ENCODE results near the gene GPR179. TPM values are rescaled to one million over a fixed set of nuclear protein-coding genes. Genes with fewer than 3 reads are reported as not detected.

The GPR179 gene
- total and polyA plus RNA-seq, 2 donors (not counting 3 experiments of a cell fraction or from before 2014, with no cell fraction given): not detected

- Histone ChIP-seq H4K20me1 (replicated peaks; ENCODE audit: control insufficient read depth, extremely low read depth, insufficient read depth, low read length) (no peaks in the 10 kb centered on the region), H3K4me3 (replicated peaks in 1 of 3; ENCODE audit: insufficient read depth in 1 of 3, low read depth in 1 of 3, low read length in 3 of 3) (no peak overlapping the region), H3K4me2 (ENCODE audit: insufficient read depth, low read length) (no peak overlapping the region), H3K9me3 (replicated peaks; ENCODE audit: control insufficient read depth, insufficient read depth, low read length) (no peaks in the 10 kb centered on the region), H3K27ac (ENCODE audit: insufficient read depth, low read depth, low read length) (no peak overlapping the region), H3K79me2 (ENCODE audit: control insufficient read depth, insufficient read depth, low read length) (no peaks in the 10 kb centered on the region), H3K9ac (replicated peaks; ENCODE audit: extremely low read depth, insufficient read depth, low read length) (no peak overlapping the region), H3K4me1 (ENCODE audit: control insufficient read depth, extremely low read depth, insufficient read depth, low read length) (no peaks in the 10 kb centered on the region), H2AFZ (ENCODE audit: low read depth, low read length) (no peak overlapping the region), H3K36me3 (ENCODE audit: control insufficient read depth in 2 of 2, extremely low read depth in 1 of 2, insufficient read depth in 2 of 2, low read length in 2 of 2) (no peaks in the 10 kb centered on the region), H3K27me3 (ENCODE audit: control insufficient read depth in 2 of 2, insufficient read depth in 2 of 2, low read length in 2 of 2) (peaks cover 0 to 3% of the 10 kb centered on the region in 2 experiments), H3K9me1 (replicated peaks; ENCODE audit: control insufficient read depth, extremely low read depth, insufficient read depth, low read length) (no peaks in the 10 kb centered on the region)
- no TSS peak for BruUV-seq (replicated peaks)
- TF ChIP-seq POLR2AphosphoS5 (IDR thresholded peaks at IDR 0.05; ENCODE audit: insufficient read depth, low read depth, low read length): no peak
- TF ChIP-seq CTCF (IDR thresholded peaks at IDR 0.05; ENCODE audit: extremely low read depth in 1 of 2, insufficient read depth in 1 of 2, low read depth in 1 of 2, low read length in 2 of 2): no peak
- TF ChIP-seq FOS (IDR thresholded peaks at IDR 0.05; ENCODE audit: borderline replicate concordance, insufficient read depth, low read length): no peak
- dilution Hi-C loops (cut with MboI; ENCODE audit: extremely low pct_ligation_motif_present, low sequenced_read_pairs) (no loop called here), intact Hi-C loops (cut with micrococcal nuclease) (no loop called here)
- ChIA-PET CTCF (interaction anchor here (0.7 to 3.3 kb wide), 8 partner anchors 8 to 77 kb away, joined by 3 to 21 read pairs (median 4); no protein-coding TSS in a partner anchor), POLR2A (interaction anchor here (0.6 kb wide), 1 partner anchor 16 kb away, joined by 3 read pairs; no protein-coding TSS in a partner anchor)
- FAIRE-seq (no peak), DNase-seq (ENCODE audit: low read depth, low spot score) (peak; percentile 51)
Observed at GRCh38 chr17:38341035-38341721, 2.6 kb downstream of the GPR179 start.

GRCh38 chr17:38339891-38340290 lies 3.9 kb downstream of the GPR179 start:
- H4K20me1 ChIP-seq (replicated peaks; ENCODE audit: control insufficient read depth, extremely low read depth, insufficient read depth, low read length): no peaks in the 10 kb centered on the region
- H3K79me2 ChIP-seq (ENCODE audit: control insufficient read depth, insufficient read depth, low read length): no peaks in the 10 kb centered on the region
- H3K9me1 ChIP-seq (replicated peaks; ENCODE audit: control insufficient read depth, extremely low read depth, insufficient read depth, low read length): no peaks in the 10 kb centered on the region
- no peak overlapping the region for H3K4me2 ChIP-seq (ENCODE audit: insufficient read depth, low read length)
- dilution Hi-C loops (cut with MboI; ENCODE audit: extremely low pct_ligation_motif_present, low sequenced_read_pairs): no loop called here
- CTCF ChIA-PET: interaction anchor here (1.7 to 3.3 kb wide), 3 partner anchors 9 to 75 kb away, joined by 5 to 21 read pairs (median 8); no protein-coding TSS in a partner anchor
- H3K4me1 ChIP-seq (ENCODE audit: control insufficient read depth, extremely low read depth, insufficient read depth, low read length): no peaks in the 10 kb centered on the region
- H3K9me3 ChIP-seq (replicated peaks; ENCODE audit: control insufficient read depth, insufficient read depth, low read length): no peaks in the 10 kb centered on the region
- no peak for FAIRE-seq
- BruUV-seq (replicated peaks): no TSS peak
- intact Hi-C loops (cut with micrococcal nuclease): no loop called here
- no peak for DNase-seq (ENCODE audit: low read depth, low spot score)
- H2AFZ ChIP-seq (ENCODE audit: low read depth, low read length): no peak overlapping the region
- H3K27ac ChIP-seq (ENCODE audit: insufficient read depth, low read depth, low read length): no peak overlapping the region
- no peak overlapping the region for H3K9ac ChIP-seq (replicated peaks; ENCODE audit: extremely low read depth, insufficient read depth, low read length)
- no peaks in the 10 kb centered on the region for H3K36me3 ChIP-seq (ENCODE audit: control insufficient read depth in 2 of 2, extremely low read depth in 1 of 2, insufficient read depth in 2 of 2, low read length in 2 of 2)
- TF ChIP-seq GATA2 (IDR thresholded peaks at IDR 0.05; ENCODE audit: insufficient read depth, insufficient read length, low read depth, low read length): no peak
- TF ChIP-seq MYC (IDR thresholded peaks at IDR 0.05; ENCODE audit: low read depth, low read length): no peak
- TF ChIP-seq CTCF (IDR thresholded peaks at IDR 0.05; ENCODE audit: extremely low read depth in 1 of 2, insufficient read depth in 1 of 2, low read depth in 1 of 2, low read length in 2 of 2): no peak
- no peak for TF ChIP-seq FOS (IDR thresholded peaks at IDR 0.05; ENCODE audit: borderline replicate concordance, insufficient read depth, low read length)
- no peak for TF ChIP-seq POLR2A (IDR thresholded peaks at IDR 0.05; ENCODE audit: low read depth, low read length)
- TF ChIP-seq EZH2 (IDR thresholded peaks at IDR 0.05; ENCODE audit: borderline replicate concordance, low read depth, low read length, severe bottlenecking): no peak
- no peak for TF ChIP-seq POLR2AphosphoS5 (IDR thresholded peaks at IDR 0.05; ENCODE audit: insufficient read depth, low read depth, low read length)
- no peak for TF ChIP-seq JUN (IDR thresholded peaks at IDR 0.05; ENCODE audit: borderline replicate concordance, insufficient read depth, insufficient read length, low read depth)
- TF ChIP-seq MAX (IDR thresholded peaks at IDR 0.05; ENCODE audit: insufficient read depth, insufficient read length): no peak
- POLR2A ChIA-PET: no interaction called here
- H3K4me3 ChIP-seq (replicated peaks in 1 of 3; ENCODE audit: insufficient read depth in 1 of 3, low read depth in 1 of 3, low read length in 3 of 3): no peak overlapping the region
- peaks cover 0 to 3% of the 10 kb centered on the region in 2 experiments for H3K27me3 ChIP-seq (ENCODE audit: control insufficient read depth in 2 of 2, insufficient read depth in 2 of 2, low read length in 2 of 2)

Measured in endothelial cell of umbilical vein (primary cell).